Stimulated activated CD4-positive, alpha-beta T cell treated with anti-CD3 and anti-CD28 coated beads, Interleukin-2, amount 100 ng/mL, for 48 hours (primary cell): ENCODE data around the gene ZBTB20.

ENCODE experiments used
- DNase-seq, 2 donors: peaks; one replicate each; pipeline ENCODE4 v3.0.0-alpha.2; 2020

The ZBTB20 gene

DNA sequence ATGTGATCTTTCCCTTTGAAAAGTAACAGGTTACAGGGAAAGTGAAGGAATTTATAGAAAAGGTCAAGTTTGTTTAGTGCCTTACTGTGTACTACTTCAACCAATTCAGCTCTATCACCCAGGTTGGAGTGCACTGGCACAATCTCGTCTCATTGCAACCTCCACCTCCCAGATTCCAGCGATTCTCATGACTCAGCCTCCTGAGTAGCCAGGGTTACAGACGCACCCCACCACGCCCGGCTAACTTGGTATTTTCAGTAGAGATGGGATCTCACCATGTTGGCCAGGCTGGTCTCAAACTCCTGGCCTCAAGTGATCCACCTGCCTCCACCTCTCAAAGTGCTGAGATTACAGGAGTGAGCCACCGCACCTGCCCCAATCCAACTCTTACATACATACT lies 279.7 kb downstream of the ZBTB20 start:
- DNase-seq = no peak

DNA sequence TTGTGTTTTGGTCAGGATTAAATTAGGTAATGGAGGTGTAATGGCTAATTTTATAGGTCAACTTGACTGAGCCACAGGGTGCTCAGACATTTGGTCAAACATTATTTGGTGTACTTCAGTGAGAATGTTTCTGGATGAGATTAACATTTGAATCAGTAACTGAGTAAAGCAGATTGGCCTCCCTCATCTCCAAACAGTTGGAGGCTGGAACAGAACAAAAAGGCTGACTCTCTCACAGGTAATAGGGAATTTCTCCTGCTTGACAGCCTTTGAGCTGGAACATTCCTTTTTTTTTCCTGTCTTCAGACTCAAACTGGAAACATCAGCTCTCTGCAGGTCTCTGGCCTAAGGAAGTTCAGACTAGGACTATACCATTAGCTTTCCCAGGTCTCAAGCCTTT lies 280.7 kb downstream of the ZBTB20 start:
- no peak for DNase-seq

DNA sequence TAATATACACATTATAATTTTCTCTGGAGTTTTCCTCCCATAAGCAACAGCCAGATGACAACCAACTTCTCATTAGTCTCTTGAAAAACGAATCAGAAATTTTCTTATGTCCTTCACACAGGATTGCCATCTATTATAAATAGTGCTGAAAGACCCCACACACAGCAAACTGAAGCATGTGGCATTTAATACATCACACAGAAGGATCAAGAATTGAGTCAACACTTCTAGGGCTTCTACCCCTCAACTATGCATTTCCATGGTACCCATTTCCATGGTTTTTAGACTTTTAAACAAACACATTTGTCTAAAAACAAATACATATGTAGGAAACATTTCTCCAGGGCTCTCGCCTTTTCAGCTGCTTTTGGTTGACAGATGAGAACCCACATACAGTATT lies 282.1 kb downstream of the ZBTB20 start:
- DNase-seq = no peak

DNA sequence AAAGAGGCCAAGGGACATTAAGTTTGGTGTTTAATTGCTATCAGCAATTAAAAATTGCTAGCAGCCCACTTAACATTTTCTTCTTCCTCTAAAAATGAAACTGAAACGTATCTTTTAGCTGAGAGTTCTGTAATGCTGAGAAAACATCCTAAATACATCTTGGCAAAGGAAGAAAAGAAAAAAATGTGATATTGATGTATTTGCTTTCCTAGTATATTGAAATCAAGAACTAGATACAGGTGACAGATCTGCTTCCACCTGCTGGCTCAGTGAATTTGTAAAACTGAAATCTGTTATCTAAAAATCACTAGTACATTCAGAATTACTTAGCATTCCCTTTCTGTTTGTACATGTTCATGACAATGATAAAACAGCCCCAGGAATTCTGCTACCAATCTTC lies 283.2 kb downstream of the ZBTB20 start:
- DNase-seq = no peak

DNA sequence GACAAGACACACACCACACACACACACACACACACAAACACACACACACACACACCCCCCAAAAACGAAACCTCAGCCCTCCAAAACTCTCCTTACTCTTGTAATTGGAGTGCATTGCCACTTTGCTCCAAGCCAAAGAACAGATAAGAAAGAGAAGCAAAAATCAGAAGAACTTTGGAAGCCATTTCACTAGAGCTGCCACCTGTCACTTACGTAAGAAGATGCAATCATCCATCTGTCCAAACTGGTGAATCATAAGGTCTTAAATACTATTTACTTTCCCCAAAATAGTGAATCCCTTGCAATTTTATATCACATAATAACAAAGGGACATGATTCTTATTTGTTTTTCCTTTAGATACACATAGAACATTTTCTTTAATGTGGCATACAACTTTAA lies 285.4 kb downstream of the ZBTB20 start:
- no peak for DNase-seq

DNA sequence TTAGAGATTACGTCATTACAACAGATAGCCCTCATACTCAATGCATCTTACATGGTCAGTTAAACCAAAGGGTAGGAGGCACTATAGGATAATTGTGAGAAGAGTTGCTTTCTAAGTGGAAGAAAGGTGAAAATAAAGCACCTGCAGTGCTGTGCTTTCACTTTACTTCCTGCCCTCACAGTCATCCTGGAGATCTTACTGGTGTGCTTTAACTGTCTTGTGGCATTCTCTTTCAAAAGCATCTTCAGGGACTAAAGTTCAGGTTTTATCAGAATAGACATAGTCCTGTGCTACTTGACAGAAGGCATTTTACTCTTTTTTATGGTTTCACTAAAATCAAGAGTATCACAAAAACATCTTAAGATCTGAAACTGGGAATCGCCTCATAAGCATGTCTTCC lies 286.6 kb downstream of the ZBTB20 start:
- DNase-seq = no peak

DNA sequence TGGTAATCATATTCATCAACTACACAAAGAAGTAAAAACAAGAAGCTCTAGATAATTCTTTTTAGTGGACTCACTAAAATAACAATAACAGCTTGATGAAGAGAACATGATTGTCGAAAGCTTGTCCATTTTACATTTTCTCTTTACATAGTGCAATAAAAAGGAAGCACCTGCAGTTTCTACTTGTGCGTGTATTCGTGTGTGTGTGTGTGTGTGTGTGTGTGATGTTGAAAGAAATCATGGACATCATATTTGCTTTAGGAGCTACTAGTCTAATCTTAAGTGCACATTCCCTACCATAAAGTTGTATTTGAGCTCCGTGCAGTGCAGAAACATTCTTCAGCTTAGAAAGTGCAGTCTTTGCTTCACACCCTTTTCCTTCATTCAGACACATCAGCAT lies 288.8 kb downstream of the ZBTB20 start:
- no peak for DNase-seq

DNA sequence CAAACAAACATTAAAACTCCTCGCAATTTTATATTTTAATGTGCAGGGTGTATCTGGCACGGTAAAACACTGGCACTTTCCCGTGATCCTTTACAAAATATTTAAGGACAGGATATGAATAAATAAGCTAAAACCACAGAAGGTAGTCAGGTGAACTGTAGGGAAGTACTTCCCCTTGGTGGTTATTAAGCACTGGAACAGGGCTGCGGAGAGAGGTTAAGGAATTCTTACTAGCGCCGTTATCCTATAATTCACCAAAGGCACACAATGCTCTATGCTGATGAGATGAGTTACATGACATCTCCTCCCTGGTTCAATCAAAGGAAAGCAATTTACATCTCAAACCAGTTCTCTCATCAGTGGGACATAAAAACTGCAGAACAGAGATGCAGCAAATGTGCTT lies 289.8 kb downstream of the ZBTB20 start:
- DNase-seq = no peak

DNA sequence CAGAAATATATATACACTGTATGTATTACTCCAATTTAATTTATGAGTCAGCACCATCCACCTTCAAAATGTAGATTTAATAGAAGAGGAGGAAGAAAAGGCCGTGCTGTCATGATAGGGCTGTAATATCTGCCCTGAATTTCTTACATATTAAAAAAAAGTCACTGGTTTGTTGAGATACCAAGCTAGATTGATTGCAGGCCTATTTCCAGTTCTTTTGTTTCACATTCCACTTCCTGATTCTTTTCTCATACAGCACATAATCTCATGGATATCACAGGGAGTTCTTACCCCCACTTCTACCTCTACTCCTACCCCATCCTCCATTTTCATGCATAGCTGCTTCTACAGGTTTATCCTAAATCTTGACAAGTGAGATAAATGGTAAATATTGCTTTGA lies 290.3 kb downstream of the ZBTB20 start:
- no peak for DNase-seq

DNA sequence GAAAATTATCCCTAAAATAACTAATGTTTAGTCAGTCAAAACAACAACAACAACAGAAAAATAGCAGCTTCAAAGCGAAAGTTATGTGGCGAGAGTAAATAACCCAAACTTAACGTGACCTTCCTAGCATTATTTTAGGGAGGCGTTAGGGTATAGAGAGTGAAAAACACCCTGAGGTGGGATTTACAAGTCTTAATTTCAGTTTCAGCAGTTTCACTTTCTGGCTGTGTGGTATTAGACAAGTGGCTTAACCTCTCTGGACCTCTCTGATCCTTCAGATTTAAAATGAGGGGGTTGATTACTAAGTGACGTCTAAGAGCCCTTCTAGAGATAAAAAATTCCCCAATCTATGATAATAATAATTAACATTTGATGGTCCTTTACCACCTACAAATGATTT lies 291.2 kb downstream of the ZBTB20 start:
- no peak for DNase-seq

DNA sequence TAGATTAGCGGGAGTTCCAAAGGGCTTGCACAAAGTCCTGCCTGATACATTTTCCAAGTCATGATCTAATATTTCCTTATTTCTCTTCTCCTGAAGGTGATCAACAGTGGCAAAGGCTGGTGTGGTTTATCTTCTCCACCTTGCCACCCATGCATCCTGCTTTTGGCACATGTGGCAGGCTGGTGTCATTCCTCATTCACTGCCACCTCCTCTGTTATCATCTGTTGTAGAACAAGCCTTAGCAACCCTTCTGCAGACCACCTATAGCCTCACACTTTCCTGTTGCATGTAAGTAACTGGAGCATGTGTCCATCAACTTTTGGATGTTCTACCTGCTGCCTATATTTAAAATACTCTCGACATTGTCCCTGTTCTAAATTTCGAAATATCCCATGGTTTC lies 294.1 kb downstream of the ZBTB20 start:
- no peak for DNase-seq

DNA sequence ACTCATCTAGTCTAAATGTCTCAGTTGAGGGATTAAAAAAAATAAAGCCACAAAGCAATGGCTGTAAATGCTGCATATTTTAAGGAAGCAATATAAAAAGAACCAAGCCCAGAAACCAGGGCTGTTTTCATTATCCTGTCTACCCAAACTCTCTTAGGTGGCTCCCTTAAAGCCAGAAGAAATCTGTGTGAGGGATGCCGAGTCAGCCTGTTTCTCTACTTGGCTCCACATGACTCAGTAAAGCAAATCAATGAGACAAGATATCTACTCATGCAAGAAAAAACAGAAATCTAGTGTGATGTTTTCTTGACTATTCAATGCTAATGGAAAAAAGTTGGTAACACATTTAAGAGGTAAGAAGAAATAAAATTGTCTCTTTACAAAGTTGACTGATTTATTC lies 296.2 kb downstream of the ZBTB20 start:
- no peak for DNase-seq

DNA sequence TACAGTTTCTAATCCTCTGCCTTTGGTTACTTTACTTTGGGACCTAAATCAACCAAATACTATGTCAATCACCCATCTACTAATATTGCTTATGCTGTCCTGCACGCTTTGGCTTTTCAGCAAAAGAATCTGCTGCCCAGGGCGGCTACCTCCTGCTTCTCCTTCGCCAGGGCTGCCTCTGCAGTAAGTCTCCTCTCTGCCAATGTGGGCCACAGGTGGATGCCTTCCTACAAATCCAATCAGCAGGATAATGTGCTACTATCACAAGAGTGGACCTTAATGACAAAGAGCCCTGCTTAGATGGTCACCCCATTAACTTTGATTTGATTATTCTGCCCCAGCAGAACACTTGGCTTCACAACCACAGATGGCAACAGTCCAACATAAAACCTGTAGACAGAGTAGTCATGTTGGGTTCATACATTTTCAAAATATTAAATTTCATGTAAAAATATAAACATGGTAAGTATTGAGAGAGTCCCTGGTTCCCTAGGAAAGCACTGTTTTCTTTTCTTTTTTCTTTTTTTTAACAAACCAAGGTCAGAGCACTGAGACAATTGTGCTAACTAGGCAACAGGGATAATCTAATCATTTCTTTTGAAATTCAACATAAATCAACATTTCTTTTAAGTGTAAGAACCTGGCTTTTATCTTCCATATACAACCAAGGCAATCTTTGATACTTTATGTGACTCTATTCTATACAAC lies 298.3 kb downstream of the ZBTB20 start:
- no peak for DNase-seq

DNA sequence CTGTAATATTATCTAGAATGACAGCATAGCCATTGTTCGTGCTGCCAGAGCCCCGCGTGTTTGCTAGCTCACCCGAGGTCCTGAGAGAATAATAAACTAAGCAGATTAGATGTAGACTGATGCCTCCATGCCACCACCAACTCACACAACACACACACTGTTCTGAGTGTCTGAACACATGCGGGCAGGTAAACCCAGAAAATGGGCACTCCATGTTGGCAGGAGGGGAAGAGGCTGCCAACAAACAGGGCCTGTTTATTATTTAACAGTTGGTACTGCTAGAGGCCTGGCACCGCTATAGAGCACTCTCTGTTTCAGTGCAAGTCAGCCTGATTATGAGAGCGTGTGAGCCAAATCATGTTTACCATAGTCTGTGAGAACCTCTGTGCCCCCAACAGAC lies 299.0 kb downstream of the ZBTB20 start:
- DNase-seq = no peak

DNA sequence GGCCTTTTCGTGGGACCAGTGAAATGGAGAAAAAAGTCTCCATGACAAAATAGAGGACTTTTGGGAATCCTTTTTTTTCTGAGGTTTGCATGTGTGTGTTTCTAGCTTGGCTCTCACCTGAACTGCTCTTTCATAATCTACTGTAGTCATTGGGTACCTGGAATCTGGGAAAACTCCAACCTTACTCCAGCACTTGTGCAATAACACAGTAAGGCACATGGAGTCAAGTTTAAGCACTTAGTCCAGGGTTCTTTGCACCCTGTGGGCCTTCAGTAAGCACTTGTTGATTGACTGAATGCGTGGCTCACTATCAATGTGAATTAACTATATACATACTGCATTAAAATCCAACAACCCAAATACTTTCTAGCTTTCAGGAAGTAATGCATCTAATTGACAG lies 299.5 kb downstream of the ZBTB20 start:
- no peak for DNase-seq

DNA sequence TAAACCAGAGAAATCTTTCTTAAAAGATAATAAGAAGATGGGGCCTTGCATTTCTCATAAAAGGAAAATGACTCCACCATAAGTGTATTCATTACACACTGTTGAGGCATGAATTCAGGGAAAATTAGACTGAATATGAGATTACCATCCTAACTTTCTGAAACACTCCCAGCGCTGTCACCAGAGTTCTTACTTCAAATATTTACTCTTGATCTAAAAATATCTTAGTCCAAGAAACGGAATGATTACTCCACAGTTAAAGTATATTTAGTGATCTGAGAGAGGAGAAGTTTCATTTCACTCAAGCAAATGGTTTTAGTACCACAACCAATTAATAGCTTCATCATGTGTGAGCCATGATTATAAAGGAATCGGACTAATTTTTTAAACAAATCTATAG lies 300.3 kb downstream of the ZBTB20 start:
- DNase-seq = no peak

DNA sequence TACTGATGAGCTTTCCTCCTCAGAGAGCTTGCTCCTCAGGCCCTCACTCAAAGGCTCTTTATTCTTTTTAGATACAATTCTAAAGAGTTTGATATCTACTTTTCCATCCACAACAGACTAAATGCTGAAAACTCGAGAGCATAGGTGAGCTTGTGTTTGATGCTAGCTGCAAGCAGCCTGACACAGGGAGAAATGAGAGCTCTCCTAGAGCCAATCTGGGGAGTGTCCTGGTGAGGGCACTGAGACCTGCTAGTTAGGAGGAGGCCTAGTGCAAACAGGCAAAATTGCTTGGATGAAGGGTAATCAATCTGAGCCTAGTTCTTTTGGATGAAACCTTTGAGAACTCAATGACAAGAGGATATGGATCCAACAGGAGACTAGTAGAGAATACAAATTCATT lies 300.8 kb downstream of the ZBTB20 start:
- DNase-seq = no peak

DNA sequence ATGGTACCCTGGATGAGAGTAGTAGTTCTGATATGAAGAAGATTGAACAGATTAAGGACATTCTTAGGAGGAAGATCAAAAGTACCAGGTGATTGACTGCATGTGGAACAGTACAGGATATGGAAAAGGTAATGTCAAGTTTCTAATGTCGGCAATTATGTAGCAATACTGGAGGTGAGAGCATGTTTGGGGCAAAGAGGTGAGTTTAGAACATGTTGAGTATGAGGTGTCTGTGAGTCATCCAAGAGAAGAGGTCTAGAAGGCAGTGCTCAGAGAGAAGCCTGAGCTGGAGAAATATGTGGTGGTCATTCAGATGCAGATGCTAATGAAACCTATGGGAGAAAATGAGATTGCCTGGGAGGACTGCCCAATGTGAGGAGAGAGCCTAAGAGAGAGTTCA lies 305.6 kb downstream of the ZBTB20 start:
- DNase-seq = no peak

DNA sequence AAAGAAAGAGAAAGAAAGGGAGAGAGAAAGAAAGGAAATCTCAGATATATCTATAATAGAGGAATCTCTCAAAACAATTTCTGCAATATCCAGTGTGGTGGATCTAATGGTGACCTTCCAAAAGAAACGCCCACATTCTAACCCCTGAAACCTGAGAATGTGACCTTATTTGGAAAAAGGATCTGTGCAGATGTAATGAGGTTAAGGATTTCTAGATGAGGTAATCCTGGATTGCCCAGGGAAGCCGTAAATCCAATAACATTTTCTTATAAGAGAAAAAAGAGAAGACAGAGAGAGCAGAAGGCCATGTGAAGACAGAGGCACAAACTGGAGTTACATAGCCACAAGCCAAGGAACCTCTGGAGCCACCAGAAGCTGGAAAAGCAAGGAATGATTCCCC lies 307.6 kb downstream of the ZBTB20 start:
- no peak for DNase-seq

DNA sequence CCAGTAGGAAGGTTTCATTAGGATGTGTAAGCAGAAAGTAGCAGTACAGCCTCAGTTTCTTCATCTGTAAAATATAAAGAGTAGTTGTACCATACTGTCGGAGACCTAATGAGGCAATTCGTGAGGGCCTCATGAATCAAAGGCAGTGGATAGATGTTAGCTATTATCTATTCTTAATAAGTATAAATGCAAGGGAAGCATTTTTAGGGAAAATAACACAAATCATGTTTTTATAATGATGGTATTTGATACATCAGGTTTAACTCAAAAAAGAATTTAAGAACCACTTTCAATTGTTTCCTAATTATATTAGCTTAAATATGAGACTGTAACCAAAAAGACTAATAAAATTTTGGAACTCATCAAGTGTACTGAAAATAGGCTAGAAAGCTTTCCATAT lies 309.1 kb downstream of the ZBTB20 start:
- DNase-seq = no peak

DNA sequence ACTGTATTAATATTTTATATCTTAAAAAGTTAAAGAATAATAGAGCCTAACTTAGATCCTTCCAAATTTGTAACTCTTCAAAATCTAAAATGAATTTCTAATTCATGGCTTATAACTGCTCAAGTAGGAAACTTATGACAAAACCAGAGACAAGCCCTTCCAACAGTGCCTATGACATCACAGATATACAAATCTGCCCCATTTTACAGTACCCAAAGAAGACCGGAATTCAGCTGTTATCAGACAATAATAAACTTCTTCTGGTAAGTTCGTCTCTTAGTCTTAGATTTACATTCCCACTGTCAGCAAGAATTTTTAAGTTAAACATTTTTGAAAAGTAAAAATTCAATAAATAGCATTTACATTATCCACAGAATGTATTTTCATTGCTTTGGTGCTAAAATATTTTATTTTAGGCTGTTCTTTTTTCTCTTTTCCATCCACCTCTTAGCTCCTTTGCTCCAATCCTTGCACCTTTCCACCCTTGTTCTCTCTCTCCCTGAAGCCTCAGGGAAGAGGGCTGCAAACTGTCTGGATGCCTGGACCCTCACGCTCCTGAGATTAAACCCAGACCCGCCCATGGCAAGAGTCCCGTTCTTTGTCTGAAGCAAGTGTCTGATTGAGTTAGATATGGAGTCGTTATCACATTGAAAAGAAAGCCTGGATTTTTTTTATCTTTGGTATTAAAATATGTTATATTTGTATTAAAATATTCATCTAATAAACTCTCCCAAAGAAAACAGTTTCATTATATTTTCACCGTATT lies 312.7 kb downstream of the ZBTB20 start:
- DNase-seq = no peak

DNA sequence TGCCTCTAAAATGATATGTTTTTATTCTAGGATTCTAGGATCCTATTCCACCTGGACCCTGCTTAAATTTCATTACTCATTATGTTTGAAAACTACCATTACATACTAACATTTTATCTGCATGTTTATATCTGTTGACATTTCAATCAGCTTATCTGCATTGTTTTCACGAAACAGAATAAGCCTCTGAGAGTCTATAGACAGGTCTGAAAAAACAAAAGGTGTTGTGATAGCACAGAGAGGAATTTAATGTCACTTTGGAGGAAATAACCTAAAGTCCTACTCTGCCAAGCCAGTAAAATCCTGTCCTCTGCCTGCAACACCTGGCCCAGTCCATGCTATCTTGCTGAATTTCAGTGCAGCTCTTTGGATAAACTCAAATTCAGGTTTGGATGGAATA lies 315.2 kb downstream of the ZBTB20 start:
- DNase-seq = no peak

DNA sequence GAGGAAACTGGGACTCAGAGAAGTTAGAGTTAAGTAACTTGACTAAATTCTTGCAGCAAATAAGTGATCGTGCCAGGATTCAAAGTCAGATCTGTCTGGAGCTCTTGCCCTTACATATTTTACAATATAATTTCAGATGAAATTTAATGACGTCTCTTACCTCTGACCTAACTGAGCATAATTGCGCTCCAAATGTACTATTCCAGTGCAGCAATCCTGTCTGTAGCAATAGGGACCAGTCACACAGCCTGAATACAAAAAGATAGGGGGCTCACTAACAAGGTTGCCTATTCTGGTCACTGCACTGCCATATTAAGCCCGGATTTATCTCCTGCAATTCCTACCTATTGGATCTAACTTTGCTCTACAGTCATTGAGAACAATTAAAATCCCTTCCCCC lies 316.4 kb downstream of the ZBTB20 start:
- DNase-seq = no peak

DNA sequence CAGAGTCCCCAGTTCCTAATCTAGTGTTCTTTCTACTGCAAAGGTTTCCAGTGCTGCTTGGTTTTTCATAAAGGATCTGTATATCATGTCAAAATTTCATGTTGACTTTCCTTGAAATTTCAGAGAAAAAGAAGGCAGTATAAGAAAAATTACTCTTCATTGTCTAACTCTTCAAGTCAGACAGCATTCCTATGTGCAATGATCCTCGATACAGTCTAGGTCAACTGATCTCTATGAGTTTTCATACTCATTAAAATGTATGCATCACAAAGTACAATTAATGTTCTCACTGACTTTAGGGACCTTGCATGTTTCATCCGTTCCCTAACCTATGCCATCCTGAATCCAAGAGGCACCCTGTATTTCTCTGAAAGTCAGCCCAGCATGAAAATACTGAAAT lies 317.3 kb downstream of the ZBTB20 start:
- DNase-seq = no peak

DNA sequence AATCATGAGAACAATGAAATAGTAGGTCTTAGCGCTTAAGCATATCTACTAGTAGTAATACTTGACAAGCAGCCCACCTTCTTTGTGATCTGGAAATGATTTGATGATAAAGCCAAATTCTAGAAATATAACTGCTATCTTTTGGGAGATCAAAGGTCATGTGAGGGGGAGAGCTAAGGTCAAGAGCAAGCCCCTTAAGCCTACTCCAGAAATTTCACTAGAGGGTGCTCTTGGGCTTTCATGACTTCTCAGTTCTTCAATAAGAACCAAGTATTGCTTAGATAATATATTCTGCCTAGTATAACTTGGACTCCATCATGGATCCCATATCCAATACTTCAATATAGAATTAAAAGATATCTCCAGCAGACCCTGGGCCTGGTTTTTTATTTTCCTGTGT lies 319.6 kb downstream of the ZBTB20 start:
- DNase-seq = no peak
